Mucosa of descending colon (tissue), 3 donors: ENCODE measurements around the gene PDLIM5. TPM values are rescaled to one million over a fixed set of nuclear protein-coding genes. Genes with fewer than 3 reads are reported as not detected.

ENCODE experiments used
- ATAC-seq: fragments of 200-7000 bp; cut with Tn5 transposase; one replicate; pipeline ENCODE4 v1.9.1; 2020; ENCODE audit warnings: mild to moderate bottlenecking, moderate library complexity
- DNase-seq, 3 donors: peaks; one replicate each; pipeline ENCODE4 v3.0.0-alpha.2; 2020
- H3K36me3 ChIP-seq: fragments of 200-600 bp; one replicate; pipeline ENCODE4 v1.8.0; 2021; ENCODE audit warnings: low read depth, mild to moderate bottlenecking
- H3K4me1 ChIP-seq: fragments of 200-600 bp; one replicate; pipeline ENCODE4 v1.8.0; 2021; ENCODE audit warnings: low read depth, mild to moderate bottlenecking
- H3K4me3 ChIP-seq: fragments of 200-600 bp; one replicate; pipeline ENCODE4 v1.8.0; 2021; ENCODE audit warnings: mild to moderate bottlenecking
- H3K9me3 ChIP-seq: fragments of 200-600 bp; one replicate; pipeline ENCODE4 v1.8.0; 2021; ENCODE audit warnings: mild to moderate bottlenecking
- intact Hi-C, 2 donors: fragments of 100-400 bp; cut with DNase I in 1 of 2; cut with micrococcal nuclease in 1 of 2; formaldehyde crosslinking; loops; one replicate each; pipeline versions ENCODE4 v1.11.0 to v1.11.1; 2022; cut with DNase I, micrococcal nuclease
- total RNA-seq, 3 donors: library from RNA; stranded (reverse); fragmentation: NEBNext Ultra II Directional in 2 of 3; extraction: Animal tissue kit (Norgen Biotek cat#: 25700) in 2 of 3; gene quantifications; one replicate each; pipeline versions ENCODE4 v1.2.1 to v1.2.4, GENCODE V29; 2021 to 2023
- TF ChIP-seq, protein P1 (sequence below): fragments of 200-600 bp; IDR thresholded peaks from one replicate; pipeline ENCODE4 v1.8.0; 2022; ENCODE audit warnings: antibody characterized with exemption, mild to moderate bottlenecking
- donor health status: DM: no; HTN: no; CAD: no; lungs with moderate emphysema.
- donor health status: DM: no; HTN: no; CAD: no.
- donor health status: DM: no; HTN: yes; CAD: no.

The PDLIM5 gene
- total RNA-seq, 3 donors from 2014 or later, result 137 to 183 (median 160) TPM

DNA sequence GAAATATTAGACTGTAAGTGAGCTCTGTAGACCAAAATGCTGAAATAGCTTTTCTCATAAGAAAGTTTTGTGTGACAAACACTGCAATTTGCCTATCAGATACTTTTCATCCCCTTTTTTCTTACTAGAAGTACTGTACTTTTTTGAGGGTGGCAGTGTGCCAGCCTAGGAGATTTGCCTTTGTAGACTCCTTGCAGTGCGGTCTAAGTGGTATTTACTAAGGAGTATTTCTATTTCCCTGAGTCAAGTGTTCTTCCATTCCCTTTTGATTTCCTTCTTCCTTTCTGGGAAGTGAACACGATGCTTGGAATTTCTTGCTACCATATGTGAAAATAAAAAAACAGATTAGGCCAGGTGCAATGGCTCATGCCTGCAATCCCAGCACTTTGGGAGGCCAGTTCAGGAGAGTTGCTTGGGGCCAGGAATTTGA, 34.6 kb downstream of the PDLIM5 start:
- H3K36me3 ChIP-seq, result no peaks in the 10 kb centered on the region
- DNase-seq (no peak), ATAC-seq (peak; percentile 29)
- no peak overlapping the region for H3K4me3 ChIP-seq
- intact Hi-C loops, result no loop called here
- no peaks in the 10 kb centered on the region for H3K9me3 ChIP-seq
- TF ChIP-seq, protein P1, sequence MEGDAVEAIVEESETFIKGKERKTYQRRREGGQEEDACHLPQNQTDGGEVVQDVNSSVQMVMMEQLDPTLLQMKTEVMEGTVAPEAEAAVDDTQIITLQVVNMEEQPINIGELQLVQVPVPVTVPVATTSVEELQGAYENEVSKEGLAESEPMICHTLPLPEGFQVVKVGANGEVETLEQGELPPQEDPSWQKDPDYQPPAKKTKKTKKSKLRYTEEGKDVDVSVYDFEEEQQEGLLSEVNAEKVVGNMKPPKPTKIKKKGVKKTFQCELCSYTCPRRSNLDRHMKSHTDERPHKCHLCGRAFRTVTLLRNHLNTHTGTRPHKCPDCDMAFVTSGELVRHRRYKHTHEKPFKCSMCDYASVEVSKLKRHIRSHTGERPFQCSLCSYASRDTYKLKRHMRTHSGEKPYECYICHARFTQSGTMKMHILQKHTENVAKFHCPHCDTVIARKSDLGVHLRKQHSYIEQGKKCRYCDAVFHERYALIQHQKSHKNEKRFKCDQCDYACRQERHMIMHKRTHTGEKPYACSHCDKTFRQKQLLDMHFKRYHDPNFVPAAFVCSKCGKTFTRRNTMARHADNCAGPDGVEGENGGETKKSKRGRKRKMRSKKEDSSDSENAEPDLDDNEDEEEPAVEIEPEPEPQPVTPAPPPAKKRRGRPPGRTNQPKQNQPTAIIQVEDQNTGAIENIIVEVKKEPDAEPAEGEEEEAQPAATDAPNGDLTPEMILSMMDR, result no peak
- no peaks in the 10 kb centered on the region for H3K4me1 ChIP-seq

DNA sequence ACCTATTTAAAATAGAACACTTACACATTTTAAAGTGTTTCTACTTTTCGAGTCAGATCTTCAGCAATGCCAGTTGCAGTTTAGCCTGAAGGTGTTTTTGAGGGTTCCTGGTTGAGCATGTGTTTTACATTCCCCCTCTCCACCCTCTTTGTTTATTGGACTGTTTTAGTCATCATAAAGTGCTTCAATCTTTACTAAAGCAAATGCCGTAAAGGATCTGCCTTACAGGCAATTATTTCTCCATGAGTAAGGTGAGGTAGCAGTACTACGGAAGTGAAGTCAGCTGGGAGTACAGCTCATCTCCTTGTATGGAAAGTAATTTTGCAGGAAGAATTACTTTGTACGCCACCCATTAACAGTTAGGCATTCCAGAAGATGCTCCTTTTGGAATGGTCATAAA, 36.9 kb downstream of the PDLIM5 start:
- Histone ChIP-seq H3K36me3 (no peaks in the 10 kb centered on the region), H3K4me1 (no peaks in the 10 kb centered on the region), H3K4me3 (no peak overlapping the region), H3K9me3 (no peaks in the 10 kb centered on the region)
- TF ChIP-seq, protein P1, result no peak
- peak; percentile 88 for ATAC-seq
- DNase-seq, result no peak
- intact Hi-C loops, result no loop called here

DNA sequence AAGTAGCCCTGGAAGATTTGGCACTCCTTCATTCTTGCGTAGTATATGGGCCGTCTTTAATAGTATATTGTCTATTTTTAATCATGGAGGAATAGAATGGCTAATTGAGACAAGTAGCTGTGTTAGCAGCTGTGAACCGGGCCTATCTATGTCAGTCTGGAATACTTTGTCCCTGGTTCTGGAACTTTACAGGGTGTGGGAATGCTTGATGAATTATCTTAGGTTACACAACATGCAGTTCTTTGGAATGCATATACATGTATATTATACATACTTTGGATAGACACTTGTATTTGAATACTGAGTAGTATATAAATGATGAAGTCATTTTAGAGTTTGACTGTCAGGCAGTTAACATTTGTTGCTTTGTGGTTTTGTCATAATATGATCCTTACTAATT, 37.4 kb downstream of the PDLIM5 start:
- intact Hi-C loops, result no loop called here
- DNase-seq, result no peak

DNA sequence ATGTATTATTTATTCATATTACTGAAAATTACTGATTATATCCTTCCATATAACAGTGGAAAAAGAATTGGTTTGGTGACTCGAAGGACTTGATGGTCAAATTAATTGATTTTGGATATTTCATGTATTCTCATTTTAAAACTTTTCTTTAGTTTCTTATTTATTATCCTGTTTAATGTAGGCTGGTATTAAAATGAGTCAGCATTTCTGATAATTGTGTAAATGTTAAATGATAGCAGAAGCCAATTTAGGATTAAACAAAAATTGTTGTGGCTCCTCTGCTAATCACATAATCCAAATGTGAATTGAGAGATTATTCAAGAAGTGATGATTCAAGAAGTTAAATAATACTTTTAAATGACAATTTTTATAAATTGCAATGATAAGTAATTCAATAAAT, 38.7 kb downstream of the PDLIM5 start:
- H3K36me3 ChIP-seq, result no peaks in the 10 kb centered on the region
- DNase-seq (no peak), ATAC-seq (no peak)
- TF ChIP-seq, protein P1, result no peak
- no peaks in the 10 kb centered on the region for H3K4me1 ChIP-seq
- intact Hi-C loops, result no loop called here
- H3K9me3 ChIP-seq, result no peaks in the 10 kb centered on the region
- H3K4me3 ChIP-seq, result no peak overlapping the region

More for the DNA sequence above, 37.4 kb downstream of the PDLIM5 start:
- peak; percentile 43 for ATAC-seq
- Histone ChIP-seq H3K36me3 (no peaks in the 10 kb centered on the region), H3K9me3 (no peaks in the 10 kb centered on the region), H3K4me1 (no peaks in the 10 kb centered on the region), H3K4me3 (no peak overlapping the region)
- TF ChIP-seq, protein P1, result no peak

DNA sequence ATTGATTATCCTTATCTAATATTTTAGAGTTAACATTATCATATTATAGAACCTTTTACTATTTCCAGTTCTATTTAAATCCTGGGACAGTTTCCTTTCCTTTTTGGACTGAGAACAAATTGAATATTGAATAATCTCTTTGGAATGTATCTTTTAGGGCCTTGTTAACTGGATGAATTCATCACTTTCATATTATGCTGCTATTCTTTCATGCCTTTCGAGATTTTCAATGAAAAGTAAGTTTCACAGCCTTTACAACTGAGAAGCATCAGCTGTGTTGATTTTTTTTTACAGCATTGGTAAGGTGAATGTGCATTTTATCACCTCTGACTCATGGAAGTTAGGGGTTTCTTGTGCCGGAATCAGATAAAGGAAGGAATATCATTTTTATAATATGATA, 39.6 kb downstream of the PDLIM5 start:
- H3K4me1 ChIP-seq, result no peaks in the 10 kb centered on the region
- DNase-seq (no peak), ATAC-seq (peak; percentile 57)
- intact Hi-C loops, result no loop called here
- no peaks in the 10 kb centered on the region for H3K9me3 ChIP-seq
- H3K4me3 ChIP-seq, result no peak overlapping the region
- H3K36me3 ChIP-seq, result no peaks in the 10 kb centered on the region
- TF ChIP-seq, protein P1, result no peak

DNA sequence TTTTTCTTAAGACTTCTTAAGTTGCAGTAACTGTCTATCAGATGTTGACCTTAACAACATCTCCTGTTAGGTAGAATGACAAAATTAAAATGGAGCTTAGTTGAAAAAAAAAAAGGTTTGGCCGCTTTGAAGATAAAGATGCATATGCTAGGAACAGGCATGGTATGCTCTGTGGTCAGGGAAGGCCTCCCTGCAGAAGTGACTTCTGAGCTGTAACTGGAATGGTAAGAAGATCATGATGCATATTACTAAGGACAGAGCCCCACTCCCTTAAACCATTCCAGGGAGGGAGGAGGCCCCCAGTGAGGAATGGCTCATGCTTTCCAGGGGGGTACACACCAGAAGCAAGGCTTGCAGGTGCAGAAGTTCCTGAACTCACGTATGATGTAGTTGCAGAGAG, 43.7 kb downstream of the PDLIM5 start:
- intact Hi-C loops, result no loop called here
- ATAC-seq, result no peak
- Histone ChIP-seq H3K36me3 (no peaks in the 10 kb centered on the region), H3K4me1 (no peaks in the 10 kb centered on the region), H3K9me3 (no peaks in the 10 kb centered on the region), H3K4me3 (no peak overlapping the region)
- DNase-seq, result no peak
- TF ChIP-seq, protein P1, result no peak
